ENCODE data around the gene MRPL1. TPM values are rescaled to one million over a fixed set of nuclear protein-coding genes. Genes with fewer than 3 reads are reported as not detected.

Gene MRPL1
- total and polyA plus RNA-seq, 2 of the 13 experiments (the other 11 are each of a cell fraction or from before 2014, with no cell fraction given) = 23.3 to 61.5 TPM

- TF ChIP-seq CEBPZ (IDR thresholded peaks at IDR 0.05; ENCODE audit: low read length) (no peak), ZNF337 (CRISPR knock-in tag; IDR thresholded peaks at IDR 0.05; ENCODE audit: borderline replicate concordance, low read depth) (no peak), SNAPC2 (CRISPR knock-in tag; IDR thresholded peaks at IDR 0.05) (no peak), PCBP1 (IDR thresholded peaks at IDR 0.05; ENCODE audit: borderline replicate concordance, low read depth, low read length) (no peak), NFE2L2 (IDR thresholded peaks at IDR 0.05; ENCODE audit: low read length) (no peak), ZNF670 (CRISPR knock-in tag; IDR thresholded peaks at IDR 0.05; ENCODE audit: borderline replicate concordance) (no peak), E2F5 (CRISPR knock-in tag; conservative IDR thresholded peaks at IDR 0.05) (no peak), ERF (CRISPR knock-in tag; IDR thresholded peaks at IDR 0.05) (peak; percentile 8; the same call in 1 of the 2 replicates), ZNF207 (IDR thresholded peaks at IDR 0.05; ENCODE audit: borderline replicate concordance) (no peak), ZNF672 (CRISPR knock-in tag; IDR thresholded peaks at IDR 0.05) (no peak), SNRNP70 (IDR thresholded peaks at IDR 0.05; ENCODE audit: low read depth, low read length) (no peak), ZSCAN9 (CRISPR knock-in tag; IDR thresholded peaks at IDR 0.05; ENCODE audit: borderline replicate concordance) (no peak), RFX1 (IDR thresholded peaks at IDR 0.05) (no peak), PRPF4 (IDR thresholded peaks at IDR 0.05; ENCODE audit: low read depth, low read length, poor library complexity, severe bottlenecking) (no peak), ZBTB46 (CRISPR knock-in tag; IDR thresholded peaks at IDR 0.05; ENCODE audit: borderline replicate concordance) (no peak), ZNF34 (CRISPR knock-in tag; IDR thresholded peaks at IDR 0.05; ENCODE audit: borderline replicate concordance) (no peak), ZNF710 (CRISPR knock-in tag; IDR thresholded peaks at IDR 0.05; ENCODE audit: borderline replicate concordance) (peak; percentile 36; the same call in 1 of the 2 replicates), ATAD3A (CRISPR knock-in tag; IDR thresholded peaks at IDR 0.05) (no peak), HOXD1 (CRISPR knock-in tag; IDR thresholded peaks at IDR 0.05) (no peak)
Observed at GRCh38 chr4:77817304-77818072, 45.1 kb upstream of the MRPL1 start (continued).
